SK-N-SH treated with all-trans-retinoic acid at 6 μM for 48 hours (cell line): ENCODE measurements around the gene PTPRS.

Experiments used
- ATAC-seq: fragments of 200-7000 bp; cut with Tn5 transposase; 3 replicates; pipeline ENCODE4 v1.9.1; 2020; ENCODE audit warnings: mild to moderate bottlenecking, moderate library complexity
- ARNTL ChIP-seq: fragments of 450-650 bp; formaldehyde crosslinking; IDR thresholded peaks from 2 replicates; pipeline ENCODE4 v1.5.0; 2020; ENCODE audit warnings: low read depth, mild to moderate bottlenecking, moderate library complexity, borderline replicate concordance
- BACH2 ChIP-seq: fragments of 250-450 bp; sonication (Bioruptor Pico); IDR thresholded peaks from 2 replicates; pipeline ENCODE4 v1.9.0; 2021; ENCODE audit warnings: mild to moderate bottlenecking, borderline replicate concordance
- CSDC2 ChIP-seq: fragments of 250-450 bp; sonication (Bioruptor Pico); IDR thresholded peaks from 2 replicates; pipeline ENCODE4 v1.5.0; 2020; ENCODE audit warnings: mild to moderate bottlenecking, moderate library complexity
- ESRRG ChIP-seq: fragments of 250-450 bp; sonication (Bioruptor Pico); IDR thresholded peaks from 2 replicates; pipeline ENCODE4 v1.6.1; 2021; ENCODE audit warnings: mild to moderate bottlenecking
- GLIS3 ChIP-seq: fragments of 250-450 bp; sonication (Bioruptor Pico); IDR thresholded peaks from 2 replicates; pipeline ENCODE4 v1.5.0; 2020; ENCODE audit warnings: mild to moderate bottlenecking, moderate library complexity
- ISL1 ChIP-seq: fragments of 250-450 bp; sonication (Bioruptor Pico); IDR thresholded peaks from 2 replicates; pipeline ENCODE4 v2.1.2; 2022; ENCODE audit warnings: mild to moderate bottlenecking, moderate library complexity
- OSR1 ChIP-seq: fragments of 250-450 bp; sonication (Bioruptor Pico); IDR thresholded peaks from 2 replicates; pipeline ENCODE4 v1.8.0; 2022; ENCODE audit warnings: moderate library complexity, mild to moderate bottlenecking, inconsistent platforms
- PPARA ChIP-seq: fragments of 250-450 bp; sonication (Bioruptor Pico); IDR thresholded peaks from 2 replicates; pipeline ENCODE4 v1.5.0; 2020; ENCODE audit warnings: mild to moderate bottlenecking, borderline replicate concordance
- RARB ChIP-seq: fragments of 250-450 bp; sonication (Bioruptor Pico); IDR thresholded peaks from 2 replicates; pipeline ENCODE4 v1.8.0; 2021; ENCODE audit warnings: mild to moderate bottlenecking, moderate library complexity
- SNAI2 ChIP-seq: fragments of 250-450 bp; sonication (Bioruptor Pico); IDR thresholded peaks from 2 replicates; pipeline ENCODE4 v1.5.0; 2020; ENCODE audit warnings: mild to moderate bottlenecking, moderate library complexity
- TCF4 ChIP-seq: fragments of 250-450 bp; sonication (Bioruptor Pico); IDR thresholded peaks from 2 replicates; pipeline ENCODE4 v1.8.0; 2021; ENCODE audit warnings: mild to moderate bottlenecking, moderate library complexity, borderline replicate concordance
- ZC3H10 ChIP-seq: fragments of 250-450 bp; sonication (Bioruptor Pico); IDR thresholded peaks from 2 replicates; pipeline ENCODE4 v1.5.1; 2021; ENCODE audit warnings: mild to moderate bottlenecking, moderate library complexity
- ZFP30 ChIP-seq: fragments of 450-650 bp; formaldehyde crosslinking; IDR thresholded peaks from 2 replicates; pipeline ENCODE4 v1.5.0; 2022; ENCODE audit warnings: mild to moderate bottlenecking, moderate library complexity
- ZNF565 ChIP-seq: fragments of 450-650 bp; formaldehyde crosslinking; conservative IDR thresholded peaks from 2 replicates; pipeline ENCODE4 v1.5.0; 2020; ENCODE audit warnings: low read depth, mild to moderate bottlenecking, moderate library complexity
- ZNF70 ChIP-seq: fragments of 450-650 bp; formaldehyde crosslinking; IDR thresholded peaks from 2 replicates; pipeline ENCODE4 v1.5.0; 2020; ENCODE audit warnings: mild to moderate bottlenecking, moderate library complexity
- TF ChIP-seq, protein P1 (sequence below): fragments of 250-450 bp; sonication (Bioruptor Pico); IDR thresholded peaks from 2 replicates; pipeline ENCODE4 v1.8.0; 2020; ENCODE audit warnings: mild to moderate bottlenecking, moderate library complexity, borderline replicate concordance
- TF ChIP-seq, protein P2 (sequence below): fragments of 250-450 bp; sonication (Bioruptor Pico); IDR thresholded peaks from 2 replicates; pipeline ENCODE4 v1.5.1; 2021; ENCODE audit warnings: mild to moderate bottlenecking, moderate library complexity
- TF ChIP-seq, protein P3 (sequence below): fragments of 250-450 bp; sonication (Bioruptor Pico); IDR thresholded peaks from 2 replicates; pipeline ENCODE4 v1.5.0; 2020; ENCODE audit warnings: mild to moderate bottlenecking, moderate library complexity
- TF ChIP-seq, protein P4 (sequence below): fragments of 250-450 bp; sonication (Bioruptor Pico); IDR thresholded peaks from 2 replicates; pipeline ENCODE4 v1.8.0; 2021; ENCODE audit warnings: low read depth, mild to moderate bottlenecking, moderate library complexity, borderline replicate concordance
- TF ChIP-seq, protein P5 (sequence below): fragments of 250-450 bp; sonication (Bioruptor Pico); IDR thresholded peaks from 2 replicates; pipeline ENCODE4 v1.5.1; 2020; ENCODE audit warnings: low read depth, mild to moderate bottlenecking, moderate library complexity

PTPRS gene

DNA sequence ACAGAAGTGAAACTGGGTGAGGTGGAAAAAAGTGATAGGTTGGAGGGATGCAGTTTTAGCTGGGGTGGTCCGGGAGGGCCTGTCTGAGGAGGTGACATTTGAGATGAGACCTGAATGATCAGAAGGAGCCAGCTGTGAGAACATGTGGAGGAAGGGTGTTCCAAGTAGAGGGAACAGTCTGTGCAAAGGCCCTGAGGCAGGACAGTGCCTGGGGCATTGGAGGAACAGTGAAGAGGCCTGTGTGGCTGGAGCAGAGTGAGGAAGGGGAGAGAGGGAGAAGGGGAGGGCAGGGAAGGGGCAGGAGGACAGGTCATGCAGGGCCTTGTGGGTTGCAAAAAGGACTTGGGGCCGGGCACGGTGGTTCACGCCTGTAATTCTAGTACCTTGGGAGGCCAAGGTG is 36.3 kb upstream of the PTPRS start:
- TF ChIP-seq, protein P1, sequence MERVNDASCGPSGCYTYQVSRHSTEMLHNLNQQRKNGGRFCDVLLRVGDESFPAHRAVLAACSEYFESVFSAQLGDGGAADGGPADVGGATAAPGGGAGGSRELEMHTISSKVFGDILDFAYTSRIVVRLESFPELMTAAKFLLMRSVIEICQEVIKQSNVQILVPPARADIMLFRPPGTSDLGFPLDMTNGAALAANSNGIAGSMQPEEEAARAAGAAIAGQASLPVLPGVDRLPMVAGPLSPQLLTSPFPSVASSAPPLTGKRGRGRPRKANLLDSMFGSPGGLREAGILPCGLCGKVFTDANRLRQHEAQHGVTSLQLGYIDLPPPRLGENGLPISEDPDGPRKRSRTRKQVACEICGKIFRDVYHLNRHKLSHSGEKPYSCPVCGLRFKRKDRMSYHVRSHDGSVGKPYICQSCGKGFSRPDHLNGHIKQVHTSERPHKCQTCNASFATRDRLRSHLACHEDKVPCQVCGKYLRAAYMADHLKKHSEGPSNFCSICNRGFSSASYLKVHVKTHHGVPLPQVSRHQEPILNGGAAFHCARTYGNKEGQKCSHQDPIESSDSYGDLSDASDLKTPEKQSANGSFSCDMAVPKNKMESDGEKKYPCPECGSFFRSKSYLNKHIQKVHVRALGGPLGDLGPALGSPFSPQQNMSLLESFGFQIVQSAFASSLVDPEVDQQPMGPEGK (CRISPR knock-in tag) = no peak
- no peak for TF ChIP-seq ISL1 (CRISPR knock-in tag)
- no peak for TF ChIP-seq TCF4 (CRISPR knock-in tag)
- TF ChIP-seq, protein P2, sequence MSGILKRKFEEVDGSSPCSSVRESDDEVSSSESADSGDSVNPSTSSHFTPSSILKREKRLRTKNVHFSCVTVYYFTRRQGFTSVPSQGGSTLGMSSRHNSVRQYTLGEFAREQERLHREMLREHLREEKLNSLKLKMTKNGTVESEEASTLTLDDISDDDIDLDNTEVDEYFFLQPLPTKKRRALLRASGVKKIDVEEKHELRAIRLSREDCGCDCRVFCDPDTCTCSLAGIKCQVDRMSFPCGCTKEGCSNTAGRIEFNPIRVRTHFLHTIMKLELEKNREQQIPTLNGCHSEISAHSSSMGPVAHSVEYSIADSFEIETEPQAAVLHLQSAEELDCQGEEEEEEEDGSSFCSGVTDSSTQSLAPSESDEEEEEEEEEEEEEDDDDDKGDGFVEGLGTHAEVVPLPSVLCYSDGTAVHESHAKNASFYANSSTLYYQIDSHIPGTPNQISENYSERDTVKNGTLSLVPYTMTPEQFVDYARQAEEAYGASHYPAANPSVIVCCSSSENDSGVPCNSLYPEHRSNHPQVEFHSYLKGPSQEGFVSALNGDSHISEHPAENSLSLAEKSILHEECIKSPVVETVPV (CRISPR knock-in tag) = no peak
- TF ChIP-seq ZNF565 = no peak
- no peak for TF ChIP-seq SNAI2 (CRISPR knock-in tag)
- TF ChIP-seq ZFP30 (CRISPR knock-in tag) = no peak
- TF ChIP-seq, protein P3, sequence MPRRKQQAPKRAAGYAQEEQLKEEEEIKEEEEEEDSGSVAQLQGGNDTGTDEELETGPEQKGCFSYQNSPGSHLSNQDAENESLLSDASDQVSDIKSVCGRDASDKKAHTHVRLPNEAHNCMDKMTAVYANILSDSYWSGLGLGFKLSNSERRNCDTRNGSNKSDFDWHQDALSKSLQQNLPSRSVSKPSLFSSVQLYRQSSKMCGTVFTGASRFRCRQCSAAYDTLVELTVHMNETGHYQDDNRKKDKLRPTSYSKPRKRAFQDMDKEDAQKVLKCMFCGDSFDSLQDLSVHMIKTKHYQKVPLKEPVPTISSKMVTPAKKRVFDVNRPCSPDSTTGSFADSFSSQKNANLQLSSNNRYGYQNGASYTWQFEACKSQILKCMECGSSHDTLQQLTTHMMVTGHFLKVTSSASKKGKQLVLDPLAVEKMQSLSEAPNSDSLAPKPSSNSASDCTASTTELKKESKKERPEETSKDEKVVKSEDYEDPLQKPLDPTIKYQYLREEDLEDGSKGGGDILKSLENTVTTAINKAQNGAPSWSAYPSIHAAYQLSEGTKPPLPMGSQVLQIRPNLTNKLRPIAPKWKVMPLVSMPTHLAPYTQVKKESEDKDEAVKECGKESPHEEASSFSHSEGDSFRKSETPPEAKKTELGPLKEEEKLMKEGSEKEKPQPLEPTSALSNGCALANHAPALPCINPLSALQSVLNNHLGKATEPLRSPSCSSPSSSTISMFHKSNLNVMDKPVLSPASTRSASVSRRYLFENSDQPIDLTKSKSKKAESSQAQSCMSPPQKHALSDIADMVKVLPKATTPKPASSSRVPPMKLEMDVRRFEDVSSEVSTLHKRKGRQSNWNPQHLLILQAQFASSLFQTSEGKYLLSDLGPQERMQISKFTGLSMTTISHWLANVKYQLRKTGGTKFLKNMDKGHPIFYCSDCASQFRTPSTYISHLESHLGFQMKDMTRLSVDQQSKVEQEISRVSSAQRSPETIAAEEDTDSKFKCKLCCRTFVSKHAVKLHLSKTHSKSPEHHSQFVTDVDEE (CRISPR knock-in tag) = no peak
- TF ChIP-seq, protein P4, sequence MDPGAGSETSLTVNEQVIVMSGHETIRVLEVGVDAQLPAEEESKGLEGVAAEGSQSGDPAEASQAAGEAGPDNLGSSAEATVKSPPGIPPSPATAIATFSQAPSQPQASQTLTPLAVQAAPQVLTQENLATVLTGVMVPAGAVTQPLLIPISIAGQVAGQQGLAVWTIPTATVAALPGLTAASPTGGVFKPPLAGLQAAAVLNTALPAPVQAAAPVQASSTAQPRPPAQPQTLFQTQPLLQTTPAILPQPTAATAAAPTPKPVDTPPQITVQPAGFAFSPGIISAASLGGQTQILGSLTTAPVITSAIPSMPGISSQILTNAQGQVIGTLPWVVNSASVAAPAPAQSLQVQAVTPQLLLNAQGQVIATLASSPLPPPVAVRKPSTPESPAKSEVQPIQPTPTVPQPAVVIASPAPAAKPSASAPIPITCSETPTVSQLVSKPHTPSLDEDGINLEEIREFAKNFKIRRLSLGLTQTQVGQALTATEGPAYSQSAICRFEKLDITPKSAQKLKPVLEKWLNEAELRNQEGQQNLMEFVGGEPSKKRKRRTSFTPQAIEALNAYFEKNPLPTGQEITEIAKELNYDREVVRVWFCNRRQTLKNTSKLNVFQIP (CRISPR knock-in tag) = no peak
- TF ChIP-seq OSR1 = no peak
- no peak for TF ChIP-seq PPARA (CRISPR knock-in tag)
- no peak for TF ChIP-seq RARB (CRISPR knock-in tag)
- TF ChIP-seq GLIS3 (CRISPR knock-in tag) = no peak
- no peak for TF ChIP-seq BACH2 (CRISPR knock-in tag)
- ATAC-seq = no peak

DNA sequence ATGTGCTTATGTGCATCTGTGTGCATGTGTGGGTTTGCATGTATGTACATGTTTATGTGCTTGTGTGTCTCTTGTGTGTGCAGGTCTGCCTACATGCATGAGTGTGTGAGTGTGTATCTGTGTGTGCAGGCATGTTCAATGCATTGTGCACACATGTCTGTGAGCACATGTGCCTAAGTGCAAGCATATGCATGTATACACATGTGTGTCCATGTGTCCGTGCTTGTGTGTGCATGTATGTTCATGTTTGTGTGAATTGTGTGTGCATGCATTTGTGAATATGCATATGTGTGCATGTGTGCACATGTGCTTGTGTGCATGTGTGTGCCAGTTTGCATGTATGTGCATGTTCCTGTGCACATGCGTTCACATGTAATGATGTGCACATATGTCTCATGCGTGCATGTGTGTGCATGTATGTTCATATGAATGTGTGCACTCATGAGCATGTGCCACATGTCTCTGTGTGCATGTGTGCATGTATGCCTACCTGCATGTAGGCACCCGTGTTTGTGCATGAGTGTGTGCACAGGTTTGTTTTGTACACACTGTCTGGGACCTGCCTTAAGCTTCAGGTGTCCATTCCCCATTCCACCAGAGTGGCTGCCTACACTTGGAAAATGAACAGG is 32.1 kb upstream of the PTPRS start:
- ATAC-seq = no peak

DNA sequence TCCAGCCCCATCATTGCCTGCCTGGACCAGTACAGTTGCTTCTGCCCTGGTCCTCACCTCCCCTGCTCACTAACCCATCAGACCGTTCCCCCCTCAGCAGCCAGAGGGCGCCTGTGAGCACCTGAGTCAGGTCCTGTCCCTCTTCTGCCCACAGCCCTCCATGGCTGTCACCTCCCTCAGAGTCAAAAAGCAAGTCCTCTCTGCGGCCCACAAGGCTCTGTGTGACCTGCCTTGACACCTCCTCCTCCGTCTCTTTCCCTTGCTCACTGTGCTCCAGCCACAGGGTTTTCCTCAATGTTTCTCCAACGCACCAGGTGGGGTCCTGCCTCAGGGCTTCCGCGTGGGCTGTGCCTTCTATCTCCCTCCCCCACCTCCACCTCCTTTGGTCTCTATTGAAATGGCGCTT is 29.4 kb upstream of the PTPRS start:
- TF ChIP-seq ZC3H10 (CRISPR knock-in tag) (no peak), ARNTL (CRISPR knock-in tag) (no peak), CSDC2 (CRISPR knock-in tag) (no peak)
- TF ChIP-seq, all 23 proteins: peak for 0
- ATAC-seq = peak; percentile 76

More for the DNA sequence above, 32.1 kb upstream of the PTPRS start:
- no peak for TF ChIP-seq OSR1
- TF ChIP-seq SNAI2 (CRISPR knock-in tag) = no peak
- no peak for TF ChIP-seq BACH2 (CRISPR knock-in tag)
- TF ChIP-seq, protein P1 (CRISPR knock-in tag) = no peak
- TF ChIP-seq ESRRG = no peak
- no peak for TF ChIP-seq PPARA (CRISPR knock-in tag)

DNA sequence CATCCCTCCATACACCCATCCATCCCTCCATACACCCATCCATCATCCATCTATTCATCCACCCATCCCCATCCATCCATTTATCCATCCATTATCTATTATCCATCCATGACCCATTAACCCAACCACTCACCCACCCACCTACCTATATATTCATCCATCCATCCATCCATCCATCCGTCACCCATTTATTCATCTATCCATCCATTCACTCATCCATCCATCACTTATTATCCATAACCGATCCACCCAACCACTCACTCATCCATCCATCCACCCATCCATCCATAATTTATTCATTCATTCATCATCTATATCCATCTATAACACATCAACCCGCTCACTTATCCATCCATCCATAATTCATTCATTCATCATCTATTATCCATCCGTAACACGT is 28.7 kb upstream of the PTPRS start:
- ATAC-seq = no peak
- TF ChIP-seq ESRRG (no peak), OSR1 (no peak), ZNF70 (CRISPR knock-in tag) (no peak), GLIS3 (CRISPR knock-in tag) (no peak), SNAI2 (CRISPR knock-in tag) (no peak), ZFP30 (CRISPR knock-in tag) (no peak)
- TF ChIP-seq, protein P4 (CRISPR knock-in tag) = no peak
- TF ChIP-seq, protein P5, sequence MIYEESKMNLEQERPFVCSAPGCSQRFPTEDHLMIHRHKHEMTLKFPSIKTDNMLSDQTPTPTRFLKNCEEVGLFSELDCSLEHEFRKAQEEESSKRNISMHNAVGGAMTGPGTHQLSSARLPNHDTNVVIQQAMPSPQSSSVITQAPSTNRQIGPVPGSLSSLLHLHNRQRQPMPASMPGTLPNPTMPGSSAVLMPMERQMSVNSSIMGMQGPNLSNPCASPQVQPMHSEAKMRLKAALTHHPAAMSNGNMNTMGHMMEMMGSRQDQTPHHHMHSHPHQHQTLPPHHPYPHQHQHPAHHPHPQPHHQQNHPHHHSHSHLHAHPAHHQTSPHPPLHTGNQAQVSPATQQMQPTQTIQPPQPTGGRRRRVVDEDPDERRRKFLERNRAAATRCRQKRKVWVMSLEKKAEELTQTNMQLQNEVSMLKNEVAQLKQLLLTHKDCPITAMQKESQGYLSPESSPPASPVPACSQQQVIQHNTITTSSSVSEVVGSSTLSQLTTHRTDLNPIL (CRISPR knock-in tag) = no peak
